ENCODE data around the gene SLC25A26.

- TF ChIP-seq HDAC2 (CRISPR knock-in tag; IDR thresholded peaks at IDR 0.05) (no peak), ZNF224 (CRISPR knock-in tag; IDR thresholded peaks at IDR 0.05) (no peak), TFDP2 (CRISPR knock-in tag; IDR thresholded peaks at IDR 0.05) (no peak)
These were observed 140.6 kb downstream of the SLC25A26 start for GRCh38 chr3:66361356-66361755.
